Measurements from ENCODE around the gene CAD. TPM values are rescaled to one million over a fixed set of nuclear protein-coding genes. Genes with fewer than 3 reads are reported as not detected.

CAD gene
- polyA plus RNA-seq, 1 donor from 2014 or later, result 14.2 TPM

DNA sequence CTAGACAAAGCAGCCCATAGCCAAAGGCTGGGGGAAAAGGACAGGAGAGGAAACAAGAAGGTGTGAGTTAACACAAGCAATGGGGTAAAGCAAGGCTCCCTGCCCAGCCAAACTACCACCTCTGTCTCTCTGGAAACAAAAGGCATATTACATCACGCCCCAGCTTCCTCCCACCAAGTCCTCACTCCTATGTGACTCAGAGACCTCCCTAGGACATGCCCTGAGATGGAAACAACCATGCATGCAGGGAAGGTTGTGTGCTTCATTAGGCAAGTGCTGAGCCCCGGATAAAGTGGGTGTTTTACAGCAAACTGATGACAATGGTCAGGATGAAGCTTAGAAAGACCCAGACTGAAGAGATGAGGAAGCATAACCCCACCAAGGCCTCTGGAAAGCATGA is 14.3 kb upstream of the CAD start:
- Histone ChIP-seq H3K27ac (ENCODE audit: low read length) (no peak overlapping the region), H3K79me2 (replicated peaks; ENCODE audit: insufficient read depth, low read length) (no peaks in the 10 kb centered on the region), H3K9me3 (ENCODE audit: low read length) (no peaks in the 10 kb centered on the region), H3F3A (ENCODE audit: insufficient read depth, low read length, poor library complexity, severe bottlenecking) (no peaks in the 10 kb centered on the region), H3K27me3 (ENCODE audit: insufficient read depth, low read depth, low read length) (no peaks in the 10 kb centered on the region), H3K9me2 (ENCODE audit: insufficient read depth, low read length) (no peaks in the 10 kb centered on the region), H2AFZ (ENCODE audit: low read depth, low read length) (no peak overlapping the region), H3K4me2 (ENCODE audit: low read length) (no peak overlapping the region), H3K4me3 (ENCODE audit: low read length) (no peak overlapping the region), H4K20me1 (ENCODE audit: insufficient read depth) (no peaks in the 10 kb centered on the region), H3K9ac (ENCODE audit: low read length) (no peak overlapping the region), H3K36me3 (ENCODE audit: insufficient read depth, low read length) (peaks cover 3% of the 10 kb centered on the region)
- no peak for TF ChIP-seq POLR2AphosphoS5 (IDR thresholded peaks at IDR 0.05)
- TF ChIP-seq RAD21 (conservative IDR thresholded peaks at IDR 0.05), result no peak
- TF ChIP-seq, protein P1, sequence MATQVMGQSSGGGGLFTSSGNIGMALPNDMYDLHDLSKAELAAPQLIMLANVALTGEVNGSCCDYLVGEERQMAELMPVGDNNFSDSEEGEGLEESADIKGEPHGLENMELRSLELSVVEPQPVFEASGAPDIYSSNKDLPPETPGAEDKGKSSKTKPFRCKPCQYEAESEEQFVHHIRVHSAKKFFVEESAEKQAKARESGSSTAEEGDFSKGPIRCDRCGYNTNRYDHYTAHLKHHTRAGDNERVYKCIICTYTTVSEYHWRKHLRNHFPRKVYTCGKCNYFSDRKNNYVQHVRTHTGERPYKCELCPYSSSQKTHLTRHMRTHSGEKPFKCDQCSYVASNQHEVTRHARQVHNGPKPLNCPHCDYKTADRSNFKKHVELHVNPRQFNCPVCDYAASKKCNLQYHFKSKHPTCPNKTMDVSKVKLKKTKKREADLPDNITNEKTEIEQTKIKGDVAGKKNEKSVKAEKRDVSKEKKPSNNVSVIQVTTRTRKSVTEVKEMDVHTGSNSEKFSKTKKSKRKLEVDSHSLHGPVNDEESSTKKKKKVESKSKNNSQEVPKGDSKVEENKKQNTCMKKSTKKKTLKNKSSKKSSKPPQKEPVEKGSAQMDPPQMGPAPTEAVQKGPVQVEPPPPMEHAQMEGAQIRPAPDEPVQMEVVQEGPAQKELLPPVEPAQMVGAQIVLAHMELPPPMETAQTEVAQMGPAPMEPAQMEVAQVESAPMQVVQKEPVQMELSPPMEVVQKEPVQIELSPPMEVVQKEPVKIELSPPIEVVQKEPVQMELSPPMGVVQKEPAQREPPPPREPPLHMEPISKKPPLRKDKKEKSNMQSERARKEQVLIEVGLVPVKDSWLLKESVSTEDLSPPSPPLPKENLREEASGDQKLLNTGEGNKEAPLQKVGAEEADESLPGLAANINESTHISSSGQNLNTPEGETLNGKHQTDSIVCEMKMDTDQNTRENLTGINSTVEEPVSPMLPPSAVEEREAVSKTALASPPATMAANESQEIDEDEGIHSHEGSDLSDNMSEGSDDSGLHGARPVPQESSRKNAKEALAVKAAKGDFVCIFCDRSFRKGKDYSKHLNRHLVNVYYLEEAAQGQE (IDR thresholded peaks at IDR 0.05; ENCODE audit: borderline replicate concordance), result no peak
- TF ChIP-seq SMC3 (conservative IDR thresholded peaks at IDR 0.05; ENCODE audit: poor library complexity), result no peak
- no peak for TF ChIP-seq EP300 (conservative IDR thresholded peaks at IDR 0.05; ENCODE audit: poor library complexity, severe bottlenecking)
- no peak for TF ChIP-seq TAF1 (IDR thresholded peaks at IDR 0.05; ENCODE audit: low read depth)
- TF ChIP-seq EZH2 (IDR thresholded peaks at IDR 0.05; ENCODE audit: borderline replicate concordance, insufficient read depth, low read length, poor library complexity, severe bottlenecking), result no peak
- TF ChIP-seq, protein P2, sequence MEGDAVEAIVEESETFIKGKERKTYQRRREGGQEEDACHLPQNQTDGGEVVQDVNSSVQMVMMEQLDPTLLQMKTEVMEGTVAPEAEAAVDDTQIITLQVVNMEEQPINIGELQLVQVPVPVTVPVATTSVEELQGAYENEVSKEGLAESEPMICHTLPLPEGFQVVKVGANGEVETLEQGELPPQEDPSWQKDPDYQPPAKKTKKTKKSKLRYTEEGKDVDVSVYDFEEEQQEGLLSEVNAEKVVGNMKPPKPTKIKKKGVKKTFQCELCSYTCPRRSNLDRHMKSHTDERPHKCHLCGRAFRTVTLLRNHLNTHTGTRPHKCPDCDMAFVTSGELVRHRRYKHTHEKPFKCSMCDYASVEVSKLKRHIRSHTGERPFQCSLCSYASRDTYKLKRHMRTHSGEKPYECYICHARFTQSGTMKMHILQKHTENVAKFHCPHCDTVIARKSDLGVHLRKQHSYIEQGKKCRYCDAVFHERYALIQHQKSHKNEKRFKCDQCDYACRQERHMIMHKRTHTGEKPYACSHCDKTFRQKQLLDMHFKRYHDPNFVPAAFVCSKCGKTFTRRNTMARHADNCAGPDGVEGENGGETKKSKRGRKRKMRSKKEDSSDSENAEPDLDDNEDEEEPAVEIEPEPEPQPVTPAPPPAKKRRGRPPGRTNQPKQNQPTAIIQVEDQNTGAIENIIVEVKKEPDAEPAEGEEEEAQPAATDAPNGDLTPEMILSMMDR (IDR thresholded peaks at IDR 0.05; ENCODE audit: poor library complexity, severe bottlenecking), result no peak
- no peak for TF ChIP-seq MXI1 (conservative IDR thresholded peaks at IDR 0.05; ENCODE audit: poor library complexity, severe bottlenecking)

DNA sequence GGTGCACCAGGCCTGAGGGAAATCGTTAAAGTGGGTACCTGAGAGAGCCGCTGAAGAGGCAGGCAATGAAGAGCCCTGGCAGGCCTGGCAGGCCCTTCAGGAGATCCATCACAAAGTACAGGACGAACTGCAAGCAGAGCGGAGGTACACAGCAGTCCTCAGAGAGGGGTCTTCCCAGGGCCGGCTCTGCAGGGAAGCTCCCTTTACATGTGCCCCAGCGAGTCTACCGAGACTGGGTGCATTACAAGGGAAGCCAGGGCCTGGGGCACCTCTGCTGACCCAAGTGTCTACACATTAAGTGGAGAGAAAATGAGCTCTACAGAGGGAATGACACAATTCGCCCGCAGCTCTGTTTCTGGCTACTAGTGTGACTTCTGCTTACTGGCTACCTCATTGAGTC is 13.4 kb upstream of the CAD start:
- peaks cover 3% of the 10 kb centered on the region for H3K36me3 ChIP-seq (ENCODE audit: insufficient read depth, low read length)
- H3K4me3 ChIP-seq (ENCODE audit: low read length), result no peak overlapping the region

More for the DNA sequence above, 13.4 kb upstream of the CAD start:
- TF ChIP-seq MXI1 (conservative IDR thresholded peaks at IDR 0.05; ENCODE audit: poor library complexity, severe bottlenecking) (no peak), SMC3 (conservative IDR thresholded peaks at IDR 0.05; ENCODE audit: poor library complexity) (no peak)
- TF ChIP-seq, protein P1 (IDR thresholded peaks at IDR 0.05; ENCODE audit: borderline replicate concordance), result no peak
- no peak overlapping the region for H2AFZ ChIP-seq (ENCODE audit: low read depth, low read length)
- no peak overlapping the region for H3K27ac ChIP-seq (ENCODE audit: low read length)
- no peaks in the 10 kb centered on the region for H3K79me2 ChIP-seq (replicated peaks; ENCODE audit: insufficient read depth, low read length)
- no peak overlapping the region for H3K4me2 ChIP-seq (ENCODE audit: low read length)
- H4K20me1 ChIP-seq (ENCODE audit: insufficient read depth), result no peaks in the 10 kb centered on the region
- H3F3A ChIP-seq (ENCODE audit: insufficient read depth, low read length, poor library complexity, severe bottlenecking), result no peaks in the 10 kb centered on the region
- no peaks in the 10 kb centered on the region for H3K27me3 ChIP-seq (ENCODE audit: insufficient read depth, low read depth, low read length)
- H3K9me2 ChIP-seq (ENCODE audit: insufficient read depth, low read length), result no peaks in the 10 kb centered on the region
- no peaks in the 10 kb centered on the region for H3K9me3 ChIP-seq (ENCODE audit: low read length)
- no peak overlapping the region for H3K9ac ChIP-seq (ENCODE audit: low read length)

Data from neural cell (in vitro differentiated cells).